ENCODE data around the gene MFNG.
"Not testable (repeated sequence)": the region's sequence is repeated elsewhere in the genome, so short reads cannot be mapped to it uniquely, and the experiment has no call there.

MFNG gene

DNA sequence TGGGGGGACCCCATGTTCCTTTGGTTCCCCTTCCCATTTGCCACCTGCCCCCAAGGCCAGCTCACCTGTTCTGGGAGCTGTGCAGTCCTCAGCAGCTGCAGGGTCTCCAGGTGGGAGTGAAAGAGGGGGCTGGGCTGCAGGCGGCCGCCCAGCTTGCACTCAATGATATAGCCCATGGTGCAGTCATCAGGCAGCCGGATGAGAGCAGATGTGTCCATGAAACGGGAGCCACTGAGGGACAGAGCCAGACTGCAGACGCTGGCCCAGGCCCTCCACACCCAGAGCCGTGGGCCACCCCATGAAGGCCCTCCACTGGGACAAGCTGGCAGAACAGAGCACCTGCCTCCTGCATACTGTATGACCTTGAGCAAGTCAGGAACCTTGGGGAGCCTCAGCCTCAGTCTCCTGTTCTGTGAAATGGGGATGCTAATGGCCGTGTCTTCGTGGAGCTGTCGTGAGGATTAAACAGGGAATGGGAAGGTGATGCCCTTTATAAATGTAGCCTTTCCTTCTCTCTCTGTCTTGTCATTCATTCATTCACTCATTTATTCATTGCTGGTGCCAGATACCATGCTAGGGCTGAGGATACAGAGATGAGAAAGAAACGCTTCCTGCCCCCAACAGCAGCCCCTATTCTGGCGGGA is 11.6 kb downstream of the MFNG start:
- no peak for DNase-seq (ENCODE audit: low spot score)

DNA sequence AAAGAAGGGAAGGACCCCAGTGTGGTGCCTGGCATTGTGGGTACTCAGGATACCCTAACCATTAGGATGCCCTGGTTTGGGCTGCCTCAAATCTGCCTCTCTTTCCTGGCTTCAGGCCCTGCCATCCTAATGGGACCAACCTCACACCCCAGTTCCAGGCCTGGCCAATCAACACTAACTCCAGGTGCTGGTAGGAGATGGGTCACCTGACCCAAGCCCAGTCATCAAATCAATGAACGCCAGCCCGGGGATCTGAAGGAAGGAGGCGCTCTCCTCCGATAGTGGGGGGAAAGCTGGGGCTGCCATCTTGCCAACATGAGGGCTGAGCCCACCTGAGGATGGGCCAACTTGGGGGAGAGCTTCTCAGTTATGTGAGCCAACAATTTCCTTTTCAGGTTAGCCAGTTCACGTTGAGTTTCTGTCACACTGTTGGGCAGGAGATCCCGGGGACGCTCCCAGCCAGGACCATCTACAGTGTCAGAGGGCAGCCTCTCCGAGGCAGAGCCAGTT is 12.7 kb downstream of the MFNG start:
- DNase-seq (ENCODE audit: low spot score) = no peak

DNA sequence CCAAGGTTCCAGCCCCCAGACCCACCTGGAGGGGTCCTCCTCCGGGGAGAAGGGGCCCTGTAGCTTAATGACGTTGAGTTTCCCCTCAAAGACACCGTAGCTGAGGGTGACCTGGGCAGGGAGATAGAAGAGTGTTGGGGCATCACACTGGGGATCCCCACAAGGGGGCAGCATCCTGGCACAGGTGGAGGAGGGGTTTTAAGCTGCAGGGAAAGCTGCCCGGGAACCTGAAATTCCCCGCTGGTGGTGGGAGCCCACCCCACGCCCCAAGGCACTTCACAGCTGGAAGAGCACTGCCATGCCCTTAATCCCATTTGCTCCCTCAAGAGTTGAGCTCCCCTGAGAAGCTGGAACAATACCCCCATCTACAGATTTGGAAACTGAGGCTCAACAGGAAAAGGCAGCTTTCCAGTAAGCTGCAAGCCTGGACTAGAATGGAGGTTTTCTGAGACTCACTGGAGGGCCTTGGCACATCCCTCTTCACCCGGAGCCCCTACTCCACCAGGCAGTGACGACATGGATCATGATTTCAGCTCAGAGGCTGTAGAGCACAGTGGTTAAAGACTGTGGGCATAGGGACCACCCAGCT is 13.7 kb downstream of the MFNG start:
- DNase-seq (ENCODE audit: low spot score) = no peak

DNA sequence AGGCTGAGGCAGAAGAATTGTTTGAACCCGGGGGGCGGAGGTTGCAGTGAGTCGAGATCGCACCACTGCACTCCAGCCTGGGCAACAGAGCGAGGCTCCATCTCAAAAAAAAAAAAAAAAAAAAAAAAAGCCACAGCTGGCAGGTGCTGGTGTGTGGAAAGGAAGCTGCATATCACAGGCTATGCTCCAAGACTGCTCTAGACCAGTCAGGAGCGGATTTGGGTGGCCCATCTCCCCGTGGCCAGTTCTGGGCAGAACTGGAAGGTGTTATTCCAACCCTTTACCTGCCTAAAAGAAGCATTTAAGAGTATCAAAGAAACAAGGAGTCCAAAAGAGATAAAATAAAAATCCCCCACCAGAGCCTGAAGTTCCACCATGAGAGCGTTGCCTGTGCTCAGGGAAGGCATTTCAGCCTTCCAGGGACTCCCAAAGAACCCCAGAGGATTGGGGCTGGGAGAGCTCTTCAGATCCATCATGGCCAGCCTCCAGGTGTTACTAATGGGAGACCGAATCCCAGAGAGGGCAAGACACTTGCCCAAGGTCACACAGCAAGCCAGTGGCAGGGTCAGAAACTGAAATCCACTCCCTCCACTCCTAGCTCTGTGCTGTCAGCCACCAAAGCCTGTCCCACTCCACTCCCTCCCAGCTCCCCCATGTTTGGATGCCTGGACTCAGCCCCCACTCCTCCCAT is 14.3 kb downstream of the MFNG start:
- no peak for DNase-seq (ENCODE audit: low spot score)

DNA sequence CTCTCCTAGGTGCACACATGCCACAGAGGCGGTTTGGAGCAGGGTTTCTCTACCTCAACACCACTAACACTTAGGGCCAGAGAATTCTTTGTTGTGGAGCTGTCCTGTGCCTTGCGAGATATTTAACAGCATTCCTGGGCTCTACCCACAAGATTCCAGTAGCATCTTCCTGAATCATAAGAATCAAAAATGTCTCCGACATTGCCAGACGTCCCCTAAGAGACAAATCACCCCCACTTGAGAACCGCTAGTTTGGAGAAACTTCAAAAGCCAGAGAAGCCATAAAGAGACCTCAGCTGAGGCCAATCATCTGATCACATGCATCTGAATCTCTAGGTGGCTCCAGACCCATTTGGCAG is 16.1 kb downstream of the MFNG start:
- DNase-seq (ENCODE audit: low spot score) = no peak

DNA sequence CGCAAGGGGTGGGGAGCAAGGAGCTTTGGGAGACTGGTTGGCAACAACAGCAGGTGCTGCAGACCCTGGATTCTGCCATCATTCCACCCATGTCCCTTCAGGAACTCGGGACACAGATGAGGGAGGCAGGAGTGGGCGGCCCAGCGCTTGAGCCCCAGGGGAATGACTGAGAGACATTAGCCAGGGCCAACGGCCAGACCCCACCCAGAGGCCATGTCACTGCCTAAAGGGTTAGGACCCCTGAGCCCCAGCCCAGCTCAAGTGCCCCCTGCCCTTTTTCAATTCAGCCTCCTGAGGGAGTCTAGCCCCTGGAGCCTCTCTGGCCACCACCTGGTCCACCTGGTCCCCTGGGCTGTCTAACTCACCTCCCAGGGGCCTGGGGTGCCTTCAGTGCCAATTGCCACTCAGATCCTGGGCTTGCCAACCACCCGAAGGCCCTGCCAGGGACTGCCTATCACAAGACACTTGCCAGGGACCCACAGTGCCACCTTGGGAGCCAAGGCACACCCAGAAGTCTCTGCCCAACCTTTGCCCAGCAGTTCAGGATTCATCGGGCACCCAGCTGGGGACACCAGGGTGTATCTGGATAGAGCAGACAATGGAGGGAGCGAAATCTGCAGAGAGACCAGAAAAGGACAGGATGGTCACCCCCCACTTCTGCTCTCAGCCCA is 16.6 kb downstream of the MFNG start:
- no peak for DNase-seq (ENCODE audit: low spot score)

DNA sequence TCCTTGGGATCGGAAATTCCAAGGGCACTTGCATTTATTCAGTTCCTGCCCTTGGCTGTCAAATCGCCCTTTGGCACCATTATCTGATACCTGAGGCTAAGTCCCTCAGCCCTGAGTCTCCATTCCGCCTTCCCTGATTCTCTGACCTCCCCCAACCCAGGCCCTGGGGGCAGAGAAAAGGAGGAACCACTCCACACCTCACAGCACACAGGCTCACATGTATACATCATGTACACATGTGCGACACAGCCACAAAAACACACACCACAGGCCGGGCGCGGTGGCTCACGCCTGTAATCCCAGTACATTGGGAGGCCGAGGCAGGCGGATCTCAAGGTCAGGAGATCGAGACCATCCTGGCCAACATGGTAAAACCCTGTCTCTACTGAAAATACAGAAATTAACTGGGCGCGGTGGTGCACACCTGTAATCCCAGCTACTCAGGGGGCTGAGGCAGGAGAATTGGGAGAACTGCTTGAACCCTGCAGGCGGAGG is 17.9 kb downstream of the MFNG start:
- not testable (repeated sequence) for DNase-seq (ENCODE audit: low spot score)

DNA sequence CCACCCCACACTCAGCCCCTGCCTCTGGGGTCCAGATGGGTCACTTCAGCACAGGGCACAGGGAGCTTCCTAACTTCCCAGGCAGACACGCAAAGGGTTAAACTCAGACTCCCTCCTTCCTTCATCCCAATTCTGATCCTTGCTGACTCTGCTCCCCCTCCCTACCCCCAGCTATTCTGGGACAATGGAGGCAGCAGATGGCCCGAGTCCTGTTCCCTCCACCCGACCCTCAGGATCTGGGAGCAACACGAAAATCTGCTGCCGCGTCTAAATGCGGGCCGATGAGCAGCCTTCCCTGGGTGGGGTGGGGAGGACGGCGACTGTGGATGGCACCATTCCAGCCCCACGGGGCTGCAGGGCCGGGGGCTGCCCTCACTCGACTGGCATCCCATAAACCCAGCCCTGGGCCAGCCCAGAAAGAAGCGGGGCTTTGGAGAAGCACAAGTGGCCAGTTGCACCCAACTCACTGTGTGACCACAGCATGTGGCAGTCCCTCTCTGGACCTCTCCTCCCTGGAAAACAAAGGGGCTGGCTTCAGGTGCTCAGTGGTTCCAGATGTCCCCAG is 18.7 kb downstream of the MFNG start:
- DNase-seq (ENCODE audit: low spot score) = no peak

DNA sequence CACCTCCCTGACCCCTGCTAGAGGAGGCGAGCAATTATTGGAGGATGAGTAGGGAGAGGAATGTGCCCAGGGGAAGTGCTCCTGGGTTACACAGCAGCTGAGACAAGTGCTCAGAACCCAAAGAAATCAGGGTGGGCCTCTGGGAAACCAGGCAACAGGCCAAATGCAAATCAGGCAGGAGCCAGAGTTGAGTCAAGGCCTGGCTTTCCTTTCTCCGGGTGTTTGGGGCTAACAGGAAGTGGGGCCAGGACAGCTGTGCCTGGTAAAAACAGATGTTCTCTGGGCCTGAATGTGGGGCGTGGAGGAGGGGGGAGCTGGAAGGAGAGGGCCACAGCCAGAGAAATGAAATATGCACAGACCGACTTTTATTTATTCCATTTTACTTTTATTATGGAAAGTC is 22.0 kb downstream of the MFNG start:
- DNase-seq (ENCODE audit: low spot score) = no peak

DNA sequence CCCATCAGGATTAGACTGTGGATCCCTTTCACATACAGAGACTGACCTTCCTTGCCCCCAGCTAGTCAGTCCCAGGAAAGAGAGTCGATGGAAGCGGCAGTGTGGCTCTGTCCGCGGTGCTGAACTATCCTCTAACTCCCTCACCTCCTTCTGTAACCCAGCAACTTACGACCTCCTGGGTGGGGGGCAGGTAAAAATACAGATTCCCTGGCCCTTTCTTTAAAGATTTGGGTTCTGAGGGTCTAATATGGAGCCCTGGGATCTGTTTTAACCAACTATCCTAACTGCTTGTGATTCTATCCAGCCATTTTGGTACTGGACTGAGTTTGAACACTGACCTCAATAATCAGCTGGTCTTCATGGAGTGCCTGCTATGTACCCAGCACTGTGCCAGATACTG is 23.2 kb downstream of the MFNG start:
- no peak for DNase-seq (ENCODE audit: low spot score)

DNA sequence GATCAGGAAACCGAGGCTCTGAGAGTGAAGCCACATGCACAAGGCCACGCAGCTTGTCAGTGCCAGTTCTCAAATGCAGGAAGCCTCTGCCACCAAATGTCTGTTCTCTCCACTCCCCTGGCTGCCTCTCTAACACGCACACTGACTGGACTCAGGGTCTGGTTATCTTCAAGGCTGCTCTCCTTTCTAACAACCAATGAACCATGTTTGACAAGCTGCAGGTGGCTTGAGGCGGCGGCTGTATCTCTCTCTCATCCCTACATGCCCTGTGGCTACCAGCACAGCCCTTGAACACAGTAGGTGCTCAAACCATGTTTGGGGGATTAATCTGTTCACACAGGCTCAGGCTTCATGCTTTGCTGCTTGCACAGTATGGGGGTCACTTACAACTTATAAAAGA is 23.7 kb downstream of the MFNG start:
- peak; percentile 77 for DNase-seq (ENCODE audit: low spot score)

DNA sequence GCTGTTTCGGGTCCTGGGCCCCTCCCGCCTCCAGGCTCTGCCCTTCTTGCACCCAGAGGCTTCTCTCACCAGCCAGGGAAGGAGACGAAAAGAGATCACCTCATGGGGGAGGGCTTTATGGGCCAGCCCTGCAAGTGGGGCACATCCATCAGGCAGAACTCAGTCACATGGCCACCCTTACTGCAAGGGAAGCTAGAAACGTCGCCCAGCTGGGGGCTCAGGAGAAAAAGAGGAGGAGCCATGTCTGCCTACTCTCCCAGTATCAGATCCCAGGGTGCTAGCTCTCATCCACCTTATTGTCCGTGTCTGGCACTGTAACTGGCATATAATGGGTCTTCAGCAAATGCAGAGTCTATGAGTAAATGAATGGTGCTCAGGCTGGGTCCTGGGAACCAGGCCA is 24.2 kb downstream of the MFNG start:
- DNase-seq (ENCODE audit: low spot score) = no peak

DNA sequence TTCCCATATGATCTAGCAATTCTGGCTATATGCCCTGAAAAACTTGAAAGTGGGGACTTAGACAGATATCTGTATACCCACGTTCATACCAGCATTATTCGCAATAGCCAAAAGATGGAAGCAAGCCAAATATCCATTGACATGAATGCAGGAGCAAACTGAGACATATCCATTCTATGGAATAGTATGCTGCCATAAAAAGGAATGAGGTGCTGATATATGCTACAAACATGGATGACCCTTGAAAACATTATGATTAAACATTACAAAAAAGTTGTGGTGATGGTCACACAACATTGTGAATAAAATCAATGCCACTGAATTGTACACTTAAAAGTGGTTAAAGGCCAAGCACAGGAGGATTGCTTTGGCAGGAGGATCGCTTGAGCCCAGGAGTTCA is 25.5 kb downstream of the MFNG start:
- no peak for DNase-seq (ENCODE audit: low spot score)

DNA sequence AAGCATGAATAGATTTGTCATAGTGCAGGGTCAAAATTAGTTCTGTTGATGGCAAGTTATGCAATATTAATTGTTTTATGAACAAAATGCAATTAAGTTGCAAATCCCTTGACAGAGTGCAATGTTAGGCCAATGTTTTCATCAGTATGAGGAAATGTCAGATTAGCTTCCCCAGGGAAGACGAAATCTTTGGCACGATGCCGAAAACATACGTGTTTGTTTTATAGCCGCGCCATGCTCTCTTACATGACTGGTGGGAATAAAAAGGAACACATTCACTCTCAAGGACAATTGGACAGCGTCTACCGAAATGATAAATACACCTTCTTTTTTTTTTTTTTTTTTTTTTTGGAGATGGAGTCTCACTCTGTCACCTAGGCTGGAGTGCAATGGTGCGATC is 27.0 kb downstream of the MFNG start:
- no peak for DNase-seq (ENCODE audit: low spot score)

DNA sequence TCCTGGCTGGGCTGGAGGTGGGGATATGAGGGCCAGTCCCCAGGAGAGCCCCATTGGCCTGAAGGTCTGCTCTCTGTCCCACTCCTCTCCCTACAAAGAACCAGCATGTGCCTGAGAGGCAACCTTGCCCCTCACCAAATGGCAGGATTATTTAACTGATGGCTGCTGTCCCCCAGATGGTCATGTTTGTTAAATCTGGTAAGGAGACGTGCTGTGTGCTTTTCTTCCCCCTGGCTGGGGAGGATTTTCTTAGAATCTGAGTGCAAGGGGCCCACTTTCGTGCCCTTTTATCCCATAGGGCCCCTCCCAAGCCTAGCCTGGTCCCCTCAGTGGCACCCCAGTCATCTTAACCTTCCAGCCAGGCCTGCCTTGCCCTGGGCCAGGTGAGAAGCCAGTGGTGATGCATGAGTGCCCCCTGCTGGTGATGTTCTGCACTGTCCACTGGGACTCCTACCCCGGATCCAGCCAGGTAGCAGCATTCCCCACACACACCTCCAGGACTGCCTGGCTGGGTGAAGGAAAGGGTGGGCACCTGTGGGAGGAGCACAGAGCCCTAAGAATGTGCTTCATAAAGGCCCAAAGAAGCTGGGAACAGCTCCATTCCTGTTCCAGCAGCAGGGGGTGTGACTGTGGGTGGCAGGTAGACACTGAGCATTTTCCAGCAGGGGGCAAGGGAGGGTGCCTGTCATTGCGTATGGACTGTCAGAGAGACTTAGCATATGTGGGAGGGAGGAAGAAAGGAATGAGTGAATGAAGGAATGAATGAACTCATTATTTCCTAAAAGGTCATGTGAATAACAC is 28.9 kb downstream of the MFNG start:
- peak; percentile 35 for DNase-seq (ENCODE audit: low spot score)

DNA sequence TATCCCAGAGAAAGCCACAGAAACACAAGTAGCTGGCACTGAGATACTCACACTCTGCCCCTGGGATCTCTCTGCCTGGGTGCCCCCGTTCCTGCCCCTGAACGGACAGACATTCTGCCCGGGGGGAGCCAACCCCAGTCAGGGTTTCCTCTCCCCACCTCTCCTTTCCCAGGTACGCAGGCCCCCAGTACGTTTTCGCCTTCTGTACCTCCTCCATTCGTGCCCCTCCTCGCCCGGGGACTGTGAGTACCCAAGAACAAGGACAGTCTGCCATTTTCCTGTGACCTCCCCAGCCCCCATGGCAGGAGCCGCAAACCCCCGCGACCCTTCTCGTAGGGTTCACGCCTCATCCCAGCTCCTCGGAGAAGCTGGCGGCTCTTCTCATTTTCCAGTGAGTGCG is 29.8 kb downstream of the MFNG start:
- DNase-seq (ENCODE audit: low spot score) = no peak

DNA sequence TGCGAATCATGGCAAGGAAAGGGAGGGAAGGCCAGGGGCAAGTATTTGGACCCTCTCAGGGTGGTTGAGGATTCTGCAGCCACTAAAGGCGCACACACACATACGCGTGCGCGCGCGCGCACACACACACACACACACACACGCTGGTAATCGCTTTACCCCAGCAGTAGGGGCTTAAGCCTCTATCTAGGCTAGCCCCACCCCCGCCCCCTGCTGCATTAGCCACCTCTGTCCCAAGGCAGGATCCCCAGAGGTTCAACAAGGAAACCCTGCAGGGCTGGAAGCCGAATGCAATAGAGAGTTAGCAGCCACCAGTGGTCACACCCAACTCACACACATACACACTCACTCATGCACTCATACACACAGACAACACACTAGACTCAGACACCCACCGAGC is 30.3 kb downstream of the MFNG start:
- no peak for DNase-seq (ENCODE audit: low spot score)

DNA sequence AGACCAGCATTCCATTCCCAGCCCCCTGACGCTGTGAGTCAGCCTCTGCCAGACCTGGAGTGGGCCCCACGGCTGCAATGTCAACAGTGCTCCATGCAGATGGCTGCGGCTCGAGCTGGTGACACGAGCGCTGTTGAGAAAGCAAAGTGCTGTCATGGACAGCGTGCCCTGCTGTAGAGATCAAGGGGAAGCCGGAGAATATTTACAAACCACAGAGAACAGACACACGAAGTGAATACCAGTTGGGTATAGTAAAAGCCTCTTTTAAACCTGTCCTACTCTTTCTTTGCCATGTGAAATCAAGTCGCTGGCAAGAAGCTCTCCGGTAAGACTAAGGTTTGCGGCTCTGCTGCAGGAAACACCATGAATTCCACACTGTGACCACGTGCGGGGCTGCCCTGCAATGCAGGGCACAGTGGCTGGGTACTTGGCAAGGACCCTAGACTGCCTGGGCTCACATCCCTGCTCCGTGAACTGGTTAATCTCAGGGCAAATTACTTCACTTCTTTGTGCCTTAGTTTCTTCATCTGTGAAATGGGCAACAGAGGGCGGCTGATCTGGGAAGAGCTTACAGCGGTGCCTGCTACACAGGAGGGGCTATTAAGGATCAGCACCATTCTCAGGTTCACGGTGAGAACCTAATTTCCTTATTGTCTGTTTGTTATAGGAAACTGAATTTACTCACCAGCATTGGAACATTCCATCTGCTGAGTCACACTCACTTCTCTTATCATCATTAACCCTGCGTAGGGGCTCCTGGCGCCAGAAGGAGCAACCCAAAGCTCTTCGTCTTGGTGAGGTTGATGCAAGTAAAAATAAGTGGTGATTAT is 31.1 kb downstream of the MFNG start:
- DNase-seq (ENCODE audit: low spot score) = no peak

DNA sequence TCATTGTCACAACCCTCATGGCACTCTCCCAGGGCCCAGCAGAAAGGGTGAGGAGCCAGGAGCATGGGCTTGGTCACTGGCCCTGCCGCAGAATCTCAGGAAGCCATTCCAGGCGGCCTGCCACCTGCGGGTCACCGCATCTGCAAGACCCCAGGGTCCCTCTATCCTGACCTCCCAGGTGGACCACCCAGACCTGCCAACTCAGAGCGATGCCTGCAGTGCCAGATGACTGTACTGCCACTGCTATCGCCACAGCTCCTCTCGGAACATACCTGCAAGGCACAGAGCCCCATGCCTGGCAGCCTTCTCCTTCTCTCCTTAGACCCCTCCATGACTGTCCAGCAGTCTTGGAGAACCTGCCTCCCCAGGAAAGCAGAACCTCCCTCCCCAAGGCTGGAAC is 32.5 kb downstream of the MFNG start:
- no peak for DNase-seq (ENCODE audit: low spot score)

DNA sequence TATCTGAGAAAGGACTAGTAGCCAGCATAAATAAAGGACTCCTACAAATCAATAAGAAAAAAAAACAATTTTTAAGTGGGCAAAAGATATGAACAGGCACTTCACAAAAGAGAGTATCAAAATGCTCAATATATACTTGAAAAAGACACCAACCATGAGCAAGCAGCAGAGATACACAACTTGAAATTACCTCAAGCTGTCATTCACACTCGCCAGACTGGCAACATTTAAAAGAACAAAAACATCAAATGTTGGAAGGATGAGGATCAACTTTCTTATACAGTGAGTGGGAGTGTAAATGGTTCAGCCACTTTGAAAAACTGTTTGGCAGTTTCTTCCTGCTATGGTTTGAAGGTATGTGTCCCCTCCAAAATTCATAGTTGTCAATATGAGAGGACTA is 35.0 kb downstream of the MFNG start:
- no peak for DNase-seq (ENCODE audit: low spot score)

Measured in SK-N-DZ (cell line).